IMR-90 (cell line): ENCODE results near the gene CTPS2. TPM values are rescaled to one million over a fixed set of nuclear protein-coding genes. Genes with fewer than 3 reads are reported as not detected.

Experiments
- ATAC-seq: fragments of 200-7000 bp; cut with Tn5 transposase; 2 replicates; pipeline ENCODE4 v1.9.1; 2020; ENCODE audit warnings: low read depth, mild to moderate bottlenecking, moderate library complexity
- BruUV-seq: library from RNA; stranded (reverse); fragments of 400-500 nt; replicated peaks from 2 replicates; lab custom pipeline; 2021; lab: Mats Ljungman, UMichigan
- CTCF ChIA-PET: fragments of 300-600 bp; formaldehyde crosslinking; extraction: SDS; loops from one replicate; lab custom pipeline; 2021; ENCODE audit warnings: antibody characterized with exemption; lab: Yijun Ruan, JAX
- POLR2A ChIA-PET: fragments of 300-600 bp; sonication (Branson Sonifier 250); formaldehyde crosslinking; loops from one replicate; lab custom pipeline; 2022; ENCODE audit warnings: antibody characterized with exemption; ENCODE audit not compliant: unreplicated experiment; lab: Charles Lee
- DNase-seq: peaks from one replicate; pipeline ENCODE4 v3.0.0; 2013
- H2AFZ ChIP-seq: replicated peaks from 2 replicates; pipeline ENCODE3; 2013; ENCODE audit warnings: low read length, mild to moderate bottlenecking; ENCODE audit not compliant: poor library complexity
- H2AK5ac ChIP-seq: 2 replicates; pipeline ENCODE4 v1.6.1; 2013; ENCODE audit warnings: low read depth, low read length, inconsistent platforms
- H2AK9ac ChIP-seq: replicated peaks from 2 replicates; pipeline ENCODE3; 2013; ENCODE audit warnings: mild to moderate bottlenecking, low read depth, low read length, moderate library complexity; ENCODE audit not compliant: poor library complexity
- H2BK120ac ChIP-seq: 2 replicates; pipeline ENCODE4 v1.6.1; 2013; ENCODE audit warnings: low read depth, low read length, inconsistent platforms
- H2BK15ac ChIP-seq: 3 replicates; pipeline ENCODE4 v1.6.1; 2013; ENCODE audit warnings: low read depth, low read length, inconsistent platforms
- H2BK20ac ChIP-seq: 2 replicates; pipeline ENCODE4 v1.6.1; 2013; ENCODE audit warnings: low read depth, mild to moderate bottlenecking, inconsistent platforms, low read length, moderate library complexity
- H2BK5ac ChIP-seq: 2 replicates; pipeline ENCODE4 v1.6.1; 2013; ENCODE audit warnings: mild to moderate bottlenecking, low read depth, low read length, inconsistent platforms; ENCODE audit not compliant: poor library complexity, severe bottlenecking
- H3K14ac ChIP-seq: replicated peaks from 2 replicates; pipeline ENCODE4 v1.6.1; 2013; ENCODE audit warnings: low read depth, low read length, inconsistent platforms
- H3K18ac ChIP-seq: 2 replicates; pipeline ENCODE4 v1.6.1; 2013; ENCODE audit warnings: low read depth, low read length, control low read depth
- H3K23ac ChIP-seq: 2 replicates; pipeline ENCODE4 v1.6.1; 2013; ENCODE audit warnings: low read depth, low read length, inconsistent platforms
- H3K27ac ChIP-seq: 2 replicates; pipeline ENCODE4 v1.5.1; 2013; ENCODE audit warnings: mild to moderate bottlenecking, control low read depth, low read length; ENCODE audit not compliant: insufficient read depth
- H3K27me3 ChIP-seq: 2 replicates; pipeline ENCODE4 v1.6.1; 2013; ENCODE audit warnings: low read length; ENCODE audit not compliant: control insufficient read depth, insufficient read depth
- H3K36me3 ChIP-seq: 2 replicates; pipeline ENCODE4 v1.6.1; 2013; ENCODE audit warnings: low read length, mixed read lengths; ENCODE audit not compliant: control insufficient read depth, insufficient read depth
- H3K4ac ChIP-seq: 2 replicates; pipeline ENCODE4 v1.6.1; 2013; ENCODE audit warnings: low read depth, low read length, inconsistent platforms
- H3K4me1 ChIP-seq: 2 replicates; pipeline ENCODE4 v1.6.1; 2013; ENCODE audit warnings: low read length, mixed read lengths; ENCODE audit not compliant: control insufficient read depth, insufficient read depth
- H3K4me2 ChIP-seq: 2 replicates; pipeline ENCODE4 v1.6.1; 2013; ENCODE audit warnings: low read depth, mild to moderate bottlenecking, control low read depth, low read length, moderate library complexity
- H3K4me3 ChIP-seq: 2 replicates; pipeline ENCODE4 v1.5.1; 2013; ENCODE audit warnings: low read depth, mild to moderate bottlenecking, control low read depth, low read length, moderate library complexity; ENCODE audit not compliant: insufficient read depth
- H3K56ac ChIP-seq: 2 replicates; pipeline ENCODE4 v1.6.1; 2013; ENCODE audit warnings: low read length, inconsistent platforms; ENCODE audit not compliant: insufficient read depth; ENCODE audit errors: extremely low read depth
- H3K79me1 ChIP-seq, 2 experiments: 2 replicates each; pipeline ENCODE4 v1.6.1; 2013; ENCODE audit warnings: low read length in 2 of 2, inconsistent platforms in 1 of 2, low read depth in 1 of 2
- H3K9ac ChIP-seq: 2 replicates; pipeline ENCODE4 v1.6.1; 2013; ENCODE audit warnings: low read depth, low read length, control low read depth
- H3K9me1 ChIP-seq: 2 replicates; pipeline ENCODE4 v1.6.1; 2013; ENCODE audit warnings: low read length, inconsistent platforms; ENCODE audit not compliant: insufficient read depth
- H3K9me3 ChIP-seq: 2 replicates; pipeline ENCODE4 v1.6.1; 2013; ENCODE audit warnings: low read length; ENCODE audit not compliant: control insufficient read depth, insufficient read depth
- H4K20me1 ChIP-seq: 2 replicates; pipeline ENCODE4 v1.6.1; 2013; ENCODE audit warnings: low read length, inconsistent platforms; ENCODE audit not compliant: insufficient read depth
- H4K5ac ChIP-seq: 2 replicates; pipeline ENCODE4 v1.6.1; 2013; ENCODE audit warnings: mild to moderate bottlenecking, low read depth, low read length, control low read depth
- H4K8ac ChIP-seq, 2 experiments: 2 replicates each; pipeline ENCODE4 v1.6.1; 2013; ENCODE audit warnings: low read depth in 2 of 2, low read length in 2 of 2, control low read depth in 1 of 2, inconsistent platforms in 1 of 2
- H4K91ac ChIP-seq: 2 replicates; pipeline ENCODE4 v1.6.1; 2013; ENCODE audit warnings: low read depth, low read length, inconsistent platforms; ENCODE audit not compliant: insufficient read depth
- FOS ChIP-seq: fragments of 150-350 bp; IDR thresholded peaks from 2 replicates; pipeline ENCODE4 v1.6.1; 2016; ENCODE audit warnings: low read depth, low read length
- MAZ ChIP-seq: IDR thresholded peaks from 2 replicates; pipeline ENCODE4 v1.6.1; 2012; ENCODE audit warnings: low read depth, mild to moderate bottlenecking, low read length, improper control_type of control experiment, moderate library complexity, borderline replicate concordance
- RAD21 ChIP-seq: IDR thresholded peaks from 2 replicates; pipeline ENCODE4 v1.6.1; 2012; ENCODE audit warnings: low read length, improper control_type of control experiment
- WGBS, 2 experiments: methylation state at CpG; one replicate each; pipeline versions ENCODE4 v1.1.5 to v1.1.7; 2013; ENCODE audit warnings: missing lambda C conversion rate in 2 of 2; ENCODE audit not compliant: insufficient read length in 1 of 2; ENCODE audit errors: extremely low coverage in 2 of 2; 5-methylcytosine and 5-hydroxymethylcytosine counted together
- dilution Hi-C: fragments of 300-500 bp; cut with HindIII; formaldehyde crosslinking; loops from one replicate; pipeline ENCODE4 v1.14.3; 2018; ENCODE audit warnings: low sequenced_read_pairs; ENCODE audit not compliant: unreplicated experiment
- in situ Hi-C: fragments of 300-500 bp; cut with MboI; formaldehyde crosslinking; loops from 3 replicates; pipeline ENCODE4 v1.14.3; 2019; ENCODE audit warnings: low sequenced_read_pairs, inconsistent platforms, mixed read lengths
- intact Hi-C: fragments of 100-400 bp; cut with micrococcal nuclease; formaldehyde crosslinking; loops from 2 replicates; pipeline ENCODE4 v1.10.0; 2022
- polyA plus RNA-seq, 3 experiments: library from polyadenylated mRNA; depleted of rRNA; stranded (reverse); fragments of >200 nt; gene quantifications; 2 replicates each; pipeline ENCODE4 v1.2.3, GENCODE V29; 2012; ENCODE audit warnings: low replicate concordance in 1 of 3
- total RNA-seq: library from RNA; depleted of rRNA; stranded (reverse); fragments of >200 nt; gene quantifications from 2 replicates; pipeline ENCODE4 v1.2.3, GENCODE V29; 2012
- TF ChIP-seq, protein P1 (sequence below): conservative IDR thresholded peaks from 2 replicates; pipeline ENCODE4 v1.5.1; 2012; ENCODE audit warnings: mild to moderate bottlenecking, low read depth, low read length, improper control_type of control experiment

The CTPS2 gene
- total and polyA plus RNA-seq, 2 of the 4 experiments (the other 2 are of a cell fraction) = 6.0 to 13.1 TPM

- no peaks in the 10 kb centered on the region for H3K9me1 ChIP-seq
- peak overlapping the region; percentile 85 for H2BK5ac ChIP-seq
- H3K18ac ChIP-seq = no peak overlapping the region
- H3K14ac ChIP-seq = peak overlapping the region; percentile 60; the same call in 1 of the 2 replicates
- H3K27ac ChIP-seq = no peak overlapping the region
- ATAC-seq (peak; percentile 61), DNase-seq (peak; percentile 74)
- H3K4ac ChIP-seq = peak overlapping the region; percentile 66; the same call in 1 of the 2 replicates
- H4K8ac ChIP-seq = peak overlapping the region in 1 of 2 experiments; percentile 74; a peak in 1 of 4 replicates
- H3K27me3 ChIP-seq = 0 out of 2 replicates have a peak, but pooled peaks cover 2% of the 10 kb centered on the region
- H2AK9ac ChIP-seq = no peak overlapping the region
- H3K4me3 ChIP-seq = no peak overlapping the region
- dilution Hi-C loops (no loop called here), intact Hi-C loops (no loop called here), in situ Hi-C loops (no loop called here)
- peak overlapping the region; percentile 80; the same call in 1 of the 2 replicates for H4K91ac ChIP-seq
- no peak overlapping the region for H4K5ac ChIP-seq
- no peak overlapping the region for H3K23ac ChIP-seq
- no peak overlapping the region for H3K4me2 ChIP-seq
- WGBS, 2 experiments = no CpG with 5 or more reads among the region's 1 CpG
- TF ChIP-seq, protein P1, sequence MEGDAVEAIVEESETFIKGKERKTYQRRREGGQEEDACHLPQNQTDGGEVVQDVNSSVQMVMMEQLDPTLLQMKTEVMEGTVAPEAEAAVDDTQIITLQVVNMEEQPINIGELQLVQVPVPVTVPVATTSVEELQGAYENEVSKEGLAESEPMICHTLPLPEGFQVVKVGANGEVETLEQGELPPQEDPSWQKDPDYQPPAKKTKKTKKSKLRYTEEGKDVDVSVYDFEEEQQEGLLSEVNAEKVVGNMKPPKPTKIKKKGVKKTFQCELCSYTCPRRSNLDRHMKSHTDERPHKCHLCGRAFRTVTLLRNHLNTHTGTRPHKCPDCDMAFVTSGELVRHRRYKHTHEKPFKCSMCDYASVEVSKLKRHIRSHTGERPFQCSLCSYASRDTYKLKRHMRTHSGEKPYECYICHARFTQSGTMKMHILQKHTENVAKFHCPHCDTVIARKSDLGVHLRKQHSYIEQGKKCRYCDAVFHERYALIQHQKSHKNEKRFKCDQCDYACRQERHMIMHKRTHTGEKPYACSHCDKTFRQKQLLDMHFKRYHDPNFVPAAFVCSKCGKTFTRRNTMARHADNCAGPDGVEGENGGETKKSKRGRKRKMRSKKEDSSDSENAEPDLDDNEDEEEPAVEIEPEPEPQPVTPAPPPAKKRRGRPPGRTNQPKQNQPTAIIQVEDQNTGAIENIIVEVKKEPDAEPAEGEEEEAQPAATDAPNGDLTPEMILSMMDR = no peak
- TF ChIP-seq MAZ = no peak
- peak; percentile 42; the same call in 1 of the 2 replicates for TF ChIP-seq FOS
- no peak for TF ChIP-seq RAD21
- H3K4me1 ChIP-seq = no peaks in the 10 kb centered on the region; the same call in 1 of the 2 replicates
- no peaks in the 10 kb centered on the region for H3K9me3 ChIP-seq
- no peak overlapping the region for H2AK5ac ChIP-seq
- H4K20me1 ChIP-seq = no peaks in the 10 kb centered on the region
- no peaks in the 10 kb centered on the region; a peak in 2 of 4 replicates for H3K79me1 ChIP-seq
- ChIA-PET POLR2A (no interaction called here), CTCF (no interaction called here)
- H3K9ac ChIP-seq = no peak overlapping the region
- peak overlapping the region; percentile 60; the same call in 1 of the 2 replicates for H2BK120ac ChIP-seq
- H3K56ac ChIP-seq = no peak overlapping the region
- H2BK15ac ChIP-seq = no peak overlapping the region
- no TSS peak for BruUV-seq
- H2AFZ ChIP-seq = no peak overlapping the region
- peaks cover 6% of the 10 kb centered on the region for H3K36me3 ChIP-seq
- H2BK20ac ChIP-seq = peak overlapping the region; percentile 85; the same call in 1 of the 2 replicates
Measured at GRCh38 chrX:16610121-16610621, 102.3 kb downstream of the CTPS2 start.
